GM23338 (cell line): ENCODE data around the gene ARAP1. TPM values are rescaled to one million over a fixed set of nuclear protein-coding genes. Genes with fewer than 3 reads are reported as not detected.

Experiments
- ATAC-seq: fragments of 200-7000 bp; cut with Tn5 transposase; 3 replicates; pipeline ENCODE4 v1.9.1; 2020
- DNase-seq: peaks from one replicate; pipeline ENCODE4 v3.0.0-alpha.2; 2015; ENCODE audit warnings: low spot score
- H2AFZ ChIP-seq: fragments of 200-600 bp; sonication (generic); 2 replicates; pipeline ENCODE4 v1.8.0; 2016; ENCODE audit warnings: antibody characterized with exemption, mild to moderate bottlenecking, moderate library complexity
- H3F3A ChIP-seq: fragments of 200-600 bp; sonication (generic); replicated peaks from 2 replicates; pipeline ENCODE4 v1.8.0; 2017; ENCODE audit warnings: antibody characterized with exemption, mixed run types, low read depth
- H3K27ac ChIP-seq: fragments of 200-600 bp; sonication (generic); 2 replicates; pipeline ENCODE4 v1.6.1; 2016; ENCODE audit warnings: low read depth
- H3K27me3 ChIP-seq: fragments of 200-600 bp; sonication (generic); 2 replicates; pipeline ENCODE4 v1.8.0; 2016; ENCODE audit warnings: mild to moderate bottlenecking, mixed run types, moderate library complexity; ENCODE audit not compliant: insufficient read depth
- H3K36me3 ChIP-seq: fragments of 200-600 bp; sonication (generic); 2 replicates; pipeline ENCODE4 v1.8.0; 2016; ENCODE audit warnings: mild to moderate bottlenecking; ENCODE audit not compliant: insufficient read depth
- H3K4me1 ChIP-seq: fragments of 200-600 bp; sonication (generic); 2 replicates; pipeline ENCODE4 v1.8.0; 2016; ENCODE audit warnings: mild to moderate bottlenecking, moderate library complexity; ENCODE audit not compliant: insufficient read depth
- H3K4me2 ChIP-seq: fragments of 200-600 bp; sonication (generic); 2 replicates; pipeline ENCODE4 v1.7.1; 2017; ENCODE audit warnings: mixed run types
- H3K4me3 ChIP-seq: fragments of 200-600 bp; sonication (generic); 2 replicates; pipeline ENCODE4 v1.6.1; 2016; ENCODE audit warnings: mixed run types
- H3K79me2 ChIP-seq: fragments of 200-600 bp; sonication (generic); replicated peaks from 2 replicates; pipeline ENCODE4 v1.8.0; 2017; ENCODE audit warnings: mild to moderate bottlenecking; ENCODE audit not compliant: insufficient read depth
- H3K9me2 ChIP-seq: fragments of 200-600 bp; sonication (generic); 2 replicates; pipeline ENCODE4 v1.8.0; 2017; ENCODE audit not compliant: insufficient read depth
- H4K20me1 ChIP-seq: fragments of 200-600 bp; sonication (generic); replicated peaks from 2 replicates; pipeline ENCODE4 v1.8.0; 2017; ENCODE audit warnings: mild to moderate bottlenecking; ENCODE audit not compliant: insufficient read depth
- H3K27ac Mint-ChIP-seq: 2 replicates; pipeline ENCODE4 v1.8.0; 2020; ENCODE audit warnings: inconsistent platforms, mild to moderate bottlenecking, moderate library complexity, mixed read lengths
- H3K27me3 Mint-ChIP-seq: 3 replicates; pipeline ENCODE4 v1.8.0; 2022; ENCODE audit warnings: low read depth, mild to moderate bottlenecking, moderate library complexity, mixed read lengths, inconsistent platforms; ENCODE audit not compliant: insufficient read depth, poor library complexity
- H3K36me3 Mint-ChIP-seq: 3 replicates; pipeline ENCODE4 v1.8.0; 2021; ENCODE audit warnings: low read depth, mild to moderate bottlenecking, inconsistent platforms, moderate library complexity, mixed read lengths
- H3K4me1 Mint-ChIP-seq: 3 replicates; pipeline ENCODE4 v1.8.0; 2020; ENCODE audit warnings: mild to moderate bottlenecking, inconsistent platforms, mixed read lengths
- H3K4me3 Mint-ChIP-seq: 3 replicates; pipeline ENCODE4 v1.8.0; 2021; ENCODE audit warnings: moderate library complexity, mild to moderate bottlenecking, inconsistent platforms, mixed read lengths
- H3K9me3 Mint-ChIP-seq: 3 replicates; pipeline ENCODE4 v1.8.0; 2020; ENCODE audit warnings: moderate library complexity, mild to moderate bottlenecking, inconsistent platforms, mixed read lengths
- EZH2phosphoT487 ChIP-seq: fragments of 200-600 bp; sonication (generic); IDR thresholded peaks from one replicate; pipeline ENCODE4 v1.8.1; 2018; ENCODE audit warnings: antibody characterized with exemption; ENCODE audit not compliant: unreplicated experiment
- JUNB ChIP-seq: IDR thresholded peaks from one replicate; pipeline ENCODE4 v1.6.1; 2016; ENCODE audit warnings: antibody characterized with exemption; ENCODE audit not compliant: unreplicated experiment
- NANOG ChIP-seq: IDR thresholded peaks from 2 replicates; pipeline ENCODE4 v1.6.1; 2016; ENCODE audit warnings: antibody characterized with exemption, borderline replicate concordance
- STAT1 ChIP-seq: IDR thresholded peaks from one replicate; pipeline ENCODE4 v1.6.1; 2016; ENCODE audit warnings: antibody characterized with exemption; ENCODE audit not compliant: unreplicated experiment
- ZNF114 ChIP-seq: fragments of 250-450 bp; sonication (Bioruptor Pico); IDR thresholded peaks from 2 replicates; pipeline ENCODE4 v1.5.0; 2020; ENCODE audit warnings: mild to moderate bottlenecking, moderate library complexity
- polyA plus RNA-seq: library from polyadenylated mRNA; unstranded; fragments of >200 nt; fragmentation: Nextera tagmentation; extraction: Ambion mirVana; gene quantifications from 2 replicates; pipeline ENCODE4 v1.2.1, GENCODE V29; 2016
- total RNA-seq: library from RNA; depleted of rRNA; stranded (reverse); fragments of >200 nt; shearing (Covaris generic); gene quantifications from 2 replicates; pipeline ENCODE4 v1.2.3, GENCODE V29; 2014
- TF ChIP-seq, protein P1 (sequence below): IDR thresholded peaks from one replicate; pipeline ENCODE4 v1.6.1; 2018; ENCODE audit warnings: antibody characterized with exemption; ENCODE audit not compliant: unreplicated experiment
- TF ChIP-seq, protein P2 (sequence below): IDR thresholded peaks from 2 replicates; pipeline ENCODE4 v1.6.1; 2016; ENCODE audit warnings: antibody characterized with exemption
- TF ChIP-seq, protein P3 (sequence below): fragments of 250-450 bp; sonication (Bioruptor Pico); IDR thresholded peaks from 2 replicates; pipeline ENCODE4 v1.5.0; 2020; ENCODE audit warnings: mild to moderate bottlenecking, moderate library complexity
- TF ChIP-seq, protein P4 (sequence below), 2 experiments: fragments of 200-600 bp in 1 of 2; sonication (generic) in 1 of 2; conservative IDR thresholded peaks; 2 replicates each; pipeline versions ENCODE4 v1.5.1 to v1.6.1; 2016 to 2017; ENCODE audit warnings: antibody characterized with exemption in 2 of 2, low read depth in 2 of 2, mild to moderate bottlenecking in 2 of 2, moderate library complexity in 1 of 2

ARAP1 gene
- total and polyA plus RNA-seq, 2 experiments from 2014 or later = 24.5 to 116 TPM

DNA sequence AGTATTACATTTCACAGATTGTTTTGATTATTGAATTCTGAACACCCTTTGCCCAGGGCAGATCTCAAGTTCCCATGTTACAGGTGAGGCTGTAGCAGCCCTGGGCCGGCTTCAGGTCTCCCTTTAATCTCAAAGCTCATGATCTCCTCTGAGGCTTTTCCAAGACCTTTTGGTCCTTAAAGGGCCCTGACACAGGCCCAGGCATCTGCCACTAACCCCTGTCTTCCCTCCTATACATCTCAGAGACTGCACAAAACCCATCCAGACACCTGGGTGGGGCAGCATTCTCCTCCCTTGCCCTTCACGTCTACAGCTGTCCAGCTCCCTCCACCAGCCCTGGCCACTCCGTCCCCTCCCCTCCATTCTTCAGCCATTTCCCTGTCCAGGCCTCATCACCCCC lies 115.8 kb downstream of the ARAP1 start (continued):
- TF ChIP-seq, protein P1, sequence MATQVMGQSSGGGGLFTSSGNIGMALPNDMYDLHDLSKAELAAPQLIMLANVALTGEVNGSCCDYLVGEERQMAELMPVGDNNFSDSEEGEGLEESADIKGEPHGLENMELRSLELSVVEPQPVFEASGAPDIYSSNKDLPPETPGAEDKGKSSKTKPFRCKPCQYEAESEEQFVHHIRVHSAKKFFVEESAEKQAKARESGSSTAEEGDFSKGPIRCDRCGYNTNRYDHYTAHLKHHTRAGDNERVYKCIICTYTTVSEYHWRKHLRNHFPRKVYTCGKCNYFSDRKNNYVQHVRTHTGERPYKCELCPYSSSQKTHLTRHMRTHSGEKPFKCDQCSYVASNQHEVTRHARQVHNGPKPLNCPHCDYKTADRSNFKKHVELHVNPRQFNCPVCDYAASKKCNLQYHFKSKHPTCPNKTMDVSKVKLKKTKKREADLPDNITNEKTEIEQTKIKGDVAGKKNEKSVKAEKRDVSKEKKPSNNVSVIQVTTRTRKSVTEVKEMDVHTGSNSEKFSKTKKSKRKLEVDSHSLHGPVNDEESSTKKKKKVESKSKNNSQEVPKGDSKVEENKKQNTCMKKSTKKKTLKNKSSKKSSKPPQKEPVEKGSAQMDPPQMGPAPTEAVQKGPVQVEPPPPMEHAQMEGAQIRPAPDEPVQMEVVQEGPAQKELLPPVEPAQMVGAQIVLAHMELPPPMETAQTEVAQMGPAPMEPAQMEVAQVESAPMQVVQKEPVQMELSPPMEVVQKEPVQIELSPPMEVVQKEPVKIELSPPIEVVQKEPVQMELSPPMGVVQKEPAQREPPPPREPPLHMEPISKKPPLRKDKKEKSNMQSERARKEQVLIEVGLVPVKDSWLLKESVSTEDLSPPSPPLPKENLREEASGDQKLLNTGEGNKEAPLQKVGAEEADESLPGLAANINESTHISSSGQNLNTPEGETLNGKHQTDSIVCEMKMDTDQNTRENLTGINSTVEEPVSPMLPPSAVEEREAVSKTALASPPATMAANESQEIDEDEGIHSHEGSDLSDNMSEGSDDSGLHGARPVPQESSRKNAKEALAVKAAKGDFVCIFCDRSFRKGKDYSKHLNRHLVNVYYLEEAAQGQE = no peak
- TF ChIP-seq ZNF114 = no peak

DNA sequence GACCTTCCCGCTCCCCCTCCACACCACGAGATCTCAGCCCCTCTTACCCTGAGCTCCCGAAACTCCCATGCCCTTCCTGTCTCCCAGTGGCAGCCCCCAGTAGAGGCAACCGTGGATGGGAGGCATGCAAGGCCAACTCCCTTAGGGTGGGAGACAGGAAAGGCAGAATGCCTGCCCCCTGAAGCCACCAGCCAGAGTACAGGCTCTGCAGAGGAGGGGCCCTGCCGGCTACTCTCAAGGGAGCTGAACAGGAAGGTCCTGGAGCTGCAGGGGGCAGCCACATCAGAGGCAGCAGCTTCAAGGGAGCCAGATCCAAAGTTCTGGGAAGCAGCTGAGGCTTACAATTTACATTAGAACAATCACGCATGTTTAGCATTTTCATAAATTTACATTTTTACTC lies 116.3 kb downstream of the ARAP1 start:
- peak; percentile 59 for DNase-seq
- Histone ChIP-seq H4K20me1 (no peaks in the 10 kb centered on the region), H3K36me3 (no peaks in the 10 kb centered on the region), H3K4me3 (no peak overlapping the region), H3F3A (no peaks in the 10 kb centered on the region), H3K4me2 (peak overlapping the region; percentile 62), H3K79me2 (no peaks in the 10 kb centered on the region), H3K9me2 (no peaks in the 10 kb centered on the region), H2AFZ (no peak overlapping the region), H3K27ac (no peak overlapping the region), H3K4me1 (peaks cover 24% of the 10 kb centered on the region), H3K27me3 (peaks cover 22% of the 10 kb centered on the region)
- Mint-ChIP-seq H3K27me3 (peaks cover 15% of the 10 kb centered on the region), H3K4me3 (no peak overlapping the region), H3K4me1 (peaks cover 41% of the 10 kb centered on the region), H3K9me3 (no peaks in the 10 kb centered on the region), H3K36me3 (no peaks in the 10 kb centered on the region), H3K27ac (no peak overlapping the region)
- peak; percentile 80 for ATAC-seq
- TF ChIP-seq ZNF114 (no peak), JUNB (no peak), EZH2phosphoT487 (no peak), NANOG (no peak), STAT1 (no peak)
- TF ChIP-seq, protein P2, sequence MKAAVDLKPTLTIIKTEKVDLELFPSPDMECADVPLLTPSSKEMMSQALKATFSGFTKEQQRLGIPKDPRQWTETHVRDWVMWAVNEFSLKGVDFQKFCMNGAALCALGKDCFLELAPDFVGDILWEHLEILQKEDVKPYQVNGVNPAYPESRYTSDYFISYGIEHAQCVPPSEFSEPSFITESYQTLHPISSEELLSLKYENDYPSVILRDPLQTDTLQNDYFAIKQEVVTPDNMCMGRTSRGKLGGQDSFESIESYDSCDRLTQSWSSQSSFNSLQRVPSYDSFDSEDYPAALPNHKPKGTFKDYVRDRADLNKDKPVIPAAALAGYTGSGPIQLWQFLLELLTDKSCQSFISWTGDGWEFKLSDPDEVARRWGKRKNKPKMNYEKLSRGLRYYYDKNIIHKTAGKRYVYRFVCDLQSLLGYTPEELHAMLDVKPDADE = no peak
- TF ChIP-seq, protein P3, sequence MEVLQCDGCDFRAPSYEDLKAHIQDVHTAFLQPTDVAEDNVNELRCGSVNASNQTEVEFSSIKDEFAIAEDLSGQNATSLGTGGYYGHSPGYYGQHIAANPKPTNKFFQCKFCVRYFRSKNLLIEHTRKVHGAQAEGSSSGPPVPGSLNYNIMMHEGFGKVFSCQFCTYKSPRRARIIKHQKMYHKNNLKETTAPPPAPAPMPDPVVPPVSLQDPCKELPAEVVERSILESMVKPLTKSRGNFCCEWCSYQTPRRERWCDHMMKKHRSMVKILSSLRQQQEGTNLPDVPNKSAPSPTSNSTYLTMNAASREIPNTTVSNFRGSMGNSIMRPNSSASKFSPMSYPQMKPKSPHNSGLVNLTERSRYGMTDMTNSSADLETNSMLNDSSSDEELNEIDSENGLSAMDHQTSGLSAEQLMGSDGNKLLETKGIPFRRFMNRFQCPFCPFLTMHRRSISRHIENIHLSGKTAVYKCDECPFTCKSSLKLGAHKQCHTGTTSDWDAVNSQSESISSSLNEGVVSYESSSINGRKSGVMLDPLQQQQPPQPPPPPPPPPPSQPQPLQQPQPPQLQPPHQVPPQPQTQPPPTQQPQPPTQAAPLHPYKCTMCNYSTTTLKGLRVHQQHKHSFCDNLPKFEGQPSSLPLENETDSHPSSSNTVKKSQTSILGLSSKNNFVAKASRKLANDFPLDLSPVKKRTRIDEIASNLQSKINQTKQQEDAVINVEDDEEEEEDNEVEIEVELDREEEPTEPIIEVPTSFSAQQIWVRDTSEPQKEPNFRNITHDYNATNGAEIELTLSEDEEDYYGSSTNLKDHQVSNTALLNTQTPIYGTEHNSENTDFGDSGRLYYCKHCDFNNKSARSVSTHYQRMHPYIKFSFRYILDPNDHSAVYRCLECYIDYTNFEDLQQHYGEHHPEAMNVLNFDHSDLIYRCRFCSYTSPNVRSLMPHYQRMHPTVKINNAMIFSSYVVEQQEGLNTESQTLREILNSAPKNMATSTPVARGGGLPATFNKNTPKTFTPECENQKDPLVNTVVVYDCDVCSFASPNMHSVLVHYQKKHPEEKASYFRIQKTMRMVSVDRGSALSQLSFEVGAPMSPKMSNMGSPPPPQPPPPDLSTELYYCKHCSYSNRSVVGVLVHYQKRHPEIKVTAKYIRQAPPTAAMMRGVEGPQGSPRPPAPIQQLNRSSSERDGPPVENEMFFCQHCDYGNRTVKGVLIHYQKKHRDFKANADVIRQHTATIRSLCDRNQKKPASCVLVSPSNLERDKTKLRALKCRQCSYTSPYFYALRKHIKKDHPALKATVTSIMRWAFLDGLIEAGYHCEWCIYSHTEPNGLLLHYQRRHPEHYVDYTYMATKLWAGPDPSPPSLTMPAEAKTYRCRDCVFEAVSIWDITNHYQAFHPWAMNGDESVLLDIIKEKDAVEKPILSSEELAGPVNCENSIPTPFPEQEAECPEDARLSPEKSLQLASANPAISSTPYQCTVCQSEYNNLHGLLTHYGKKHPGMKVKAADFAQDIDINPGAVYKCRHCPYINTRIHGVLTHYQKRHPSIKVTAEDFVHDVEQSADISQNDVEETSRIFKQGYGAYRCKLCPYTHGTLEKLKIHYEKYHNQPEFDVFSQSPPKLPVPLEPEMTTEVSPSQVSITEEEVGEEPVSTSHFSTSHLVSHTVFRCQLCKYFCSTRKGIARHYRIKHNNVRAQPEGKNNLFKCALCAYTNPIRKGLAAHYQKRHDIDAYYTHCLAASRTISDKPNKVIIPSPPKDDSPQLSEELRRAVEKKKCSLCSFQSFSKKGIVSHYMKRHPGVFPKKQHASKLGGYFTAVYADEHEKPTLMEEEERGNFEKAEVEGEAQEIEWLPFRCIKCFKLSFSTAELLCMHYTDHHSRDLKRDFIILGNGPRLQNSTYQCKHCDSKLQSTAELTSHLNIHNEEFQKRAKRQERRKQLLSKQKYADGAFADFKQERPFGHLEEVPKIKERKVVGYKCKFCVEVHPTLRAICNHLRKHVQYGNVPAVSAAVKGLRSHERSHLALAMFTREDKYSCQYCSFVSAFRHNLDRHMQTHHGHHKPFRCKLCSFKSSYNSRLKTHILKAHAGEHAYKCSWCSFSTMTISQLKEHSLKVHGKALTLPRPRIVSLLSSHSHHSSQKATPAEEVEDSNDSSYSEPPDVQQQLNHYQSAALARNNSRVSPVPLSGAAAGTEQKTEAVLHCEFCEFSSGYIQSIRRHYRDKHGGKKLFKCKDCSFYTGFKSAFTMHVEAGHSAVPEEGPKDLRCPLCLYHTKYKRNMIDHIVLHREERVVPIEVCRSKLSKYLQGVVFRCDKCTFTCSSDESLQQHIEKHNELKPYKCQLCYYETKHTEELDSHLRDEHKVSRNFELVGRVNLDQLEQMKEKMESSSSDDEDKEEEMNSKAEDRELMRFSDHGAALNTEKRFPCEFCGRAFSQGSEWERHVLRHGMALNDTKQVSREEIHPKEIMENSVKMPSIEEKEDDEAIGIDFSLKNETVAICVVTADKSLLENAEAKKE (CRISPR knock-in tag) = no peak
- TF ChIP-seq, protein P1 = no peak
- TF ChIP-seq, protein P4, sequence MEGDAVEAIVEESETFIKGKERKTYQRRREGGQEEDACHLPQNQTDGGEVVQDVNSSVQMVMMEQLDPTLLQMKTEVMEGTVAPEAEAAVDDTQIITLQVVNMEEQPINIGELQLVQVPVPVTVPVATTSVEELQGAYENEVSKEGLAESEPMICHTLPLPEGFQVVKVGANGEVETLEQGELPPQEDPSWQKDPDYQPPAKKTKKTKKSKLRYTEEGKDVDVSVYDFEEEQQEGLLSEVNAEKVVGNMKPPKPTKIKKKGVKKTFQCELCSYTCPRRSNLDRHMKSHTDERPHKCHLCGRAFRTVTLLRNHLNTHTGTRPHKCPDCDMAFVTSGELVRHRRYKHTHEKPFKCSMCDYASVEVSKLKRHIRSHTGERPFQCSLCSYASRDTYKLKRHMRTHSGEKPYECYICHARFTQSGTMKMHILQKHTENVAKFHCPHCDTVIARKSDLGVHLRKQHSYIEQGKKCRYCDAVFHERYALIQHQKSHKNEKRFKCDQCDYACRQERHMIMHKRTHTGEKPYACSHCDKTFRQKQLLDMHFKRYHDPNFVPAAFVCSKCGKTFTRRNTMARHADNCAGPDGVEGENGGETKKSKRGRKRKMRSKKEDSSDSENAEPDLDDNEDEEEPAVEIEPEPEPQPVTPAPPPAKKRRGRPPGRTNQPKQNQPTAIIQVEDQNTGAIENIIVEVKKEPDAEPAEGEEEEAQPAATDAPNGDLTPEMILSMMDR (conservative IDR thresholded peaks at IDR 0.05; ENCODE audit: low read depth in 2 of 2) = no peak
